HG02970 (cell line): ENCODE results near the gene MCRS1.
"Not testable (repeated sequence)": the region's sequence is repeated elsewhere in the genome, so short reads cannot be mapped to it uniquely, and the experiment has no call there.

ENCODE experiments used
- ATAC-seq: cut with Tn5 transposase; IDR thresholded peaks from one replicate; pipeline ENCODE4 v1.9.1; 2021; ENCODE audit warnings: mild to moderate bottlenecking, moderate library complexity, moderate number of reproducible peaks; ENCODE audit not compliant: unreplicated experiment, low FRiP score

The MCRS1 gene

GRCh38 chr12:49541911-49542505 is 25.9 kb downstream of the MCRS1 start:
- no peak for ATAC-seq

- ATAC-seq, result no peak
Observed at GRCh38 chr12:49541140-49541861, 26.6 kb downstream of the MCRS1 start.

- no peak for ATAC-seq
Observed at GRCh38 chr12:49540229-49541139, 27.5 kb downstream of the MCRS1 start.

- no peak for ATAC-seq
Observed at GRCh38 chr12:49539406-49540228, 28.3 kb downstream of the MCRS1 start.

GRCh38 chr12:49538510-49539403 is 29.2 kb downstream of the MCRS1 start, which contains the start of gene KCNH3:
TSS of gene KCNH3 (plus strand) at chr12:49539030. CDS start at chr12:49539417, 387 bp downstream.
- no peak for ATAC-seq

GRCh38 chr12:49537752-49538509 is 30.0 kb downstream of the MCRS1 start:
- no peak for ATAC-seq

GRCh38 chr12:49537231-49537751 is 30.7 kb downstream of the MCRS1 start:
- no peak for ATAC-seq

GRCh38 chr12:49536526-49537071 is 31.3 kb downstream of the MCRS1 start:
- ATAC-seq, result no peak

GRCh38 chr12:49535921-49536525 is 31.9 kb downstream of the MCRS1 start:
- ATAC-seq, result no peak

GRCh38 chr12:49534731-49535278 is 33.1 kb downstream of the MCRS1 start:
- no peak for ATAC-seq

- ATAC-seq, result not testable (repeated sequence)
Observed at GRCh38 chr12:49534122-49534521, 33.8 kb downstream of the MCRS1 start.

GRCh38 chr12:49533331-49533730 is 34.6 kb downstream of the MCRS1 start:
- ATAC-seq, result no peak

GRCh38 chr12:49531745-49532144 is 36.2 kb downstream of the MCRS1 start:
- no peak for ATAC-seq

GRCh38 chr12:49529414-49529813 is 38.5 kb downstream of the MCRS1 start:
- ATAC-seq, result no peak

GRCh38 chr12:49527361-49528130 is 40.4 kb downstream of the MCRS1 start:
- ATAC-seq, result no peak

GRCh38 chr12:49525942-49526341 is 42.0 kb downstream of the MCRS1 start:
- ATAC-seq, result no peak
